Astrocyte (in vitro differentiated cells and primary cell): ENCODE data around the gene SCAI.

Experiments
- EZH2 ChIP-seq: IDR thresholded peaks from 2 replicates; pipeline ENCODE4 v1.6.1; 2012; ENCODE audit warnings: mild to moderate bottlenecking, low read length, inconsistent platforms; ENCODE audit not compliant: insufficient read depth
- TF ChIP-seq, protein P1 (sequence below): IDR thresholded peaks from 2 replicates; pipeline ENCODE4 v1.5.1; 2011; ENCODE audit warnings: low read depth, mild to moderate bottlenecking, inconsistent platforms, low read length, moderate library complexity; ENCODE audit not compliant: insufficient read depth

DNA sequence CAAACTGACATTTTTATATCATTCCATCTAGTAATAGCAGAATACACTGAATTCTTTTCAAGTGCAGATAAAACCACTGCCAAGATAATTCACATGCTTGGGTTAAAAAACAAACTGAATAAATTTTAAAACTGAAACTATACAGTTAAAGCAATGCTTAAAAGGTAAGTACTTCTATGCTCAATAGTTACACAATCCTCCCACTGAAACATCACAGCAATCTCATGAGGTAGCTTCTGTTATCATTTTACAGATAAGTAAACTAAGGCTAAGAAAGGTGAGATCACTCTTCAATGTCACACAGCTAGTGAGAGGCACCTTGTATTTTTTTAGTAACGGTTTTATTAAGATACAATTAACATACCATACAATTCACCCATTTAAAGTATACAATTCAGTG, 189.1 kb downstream of the SCAI start:
- TF ChIP-seq, protein P1, sequence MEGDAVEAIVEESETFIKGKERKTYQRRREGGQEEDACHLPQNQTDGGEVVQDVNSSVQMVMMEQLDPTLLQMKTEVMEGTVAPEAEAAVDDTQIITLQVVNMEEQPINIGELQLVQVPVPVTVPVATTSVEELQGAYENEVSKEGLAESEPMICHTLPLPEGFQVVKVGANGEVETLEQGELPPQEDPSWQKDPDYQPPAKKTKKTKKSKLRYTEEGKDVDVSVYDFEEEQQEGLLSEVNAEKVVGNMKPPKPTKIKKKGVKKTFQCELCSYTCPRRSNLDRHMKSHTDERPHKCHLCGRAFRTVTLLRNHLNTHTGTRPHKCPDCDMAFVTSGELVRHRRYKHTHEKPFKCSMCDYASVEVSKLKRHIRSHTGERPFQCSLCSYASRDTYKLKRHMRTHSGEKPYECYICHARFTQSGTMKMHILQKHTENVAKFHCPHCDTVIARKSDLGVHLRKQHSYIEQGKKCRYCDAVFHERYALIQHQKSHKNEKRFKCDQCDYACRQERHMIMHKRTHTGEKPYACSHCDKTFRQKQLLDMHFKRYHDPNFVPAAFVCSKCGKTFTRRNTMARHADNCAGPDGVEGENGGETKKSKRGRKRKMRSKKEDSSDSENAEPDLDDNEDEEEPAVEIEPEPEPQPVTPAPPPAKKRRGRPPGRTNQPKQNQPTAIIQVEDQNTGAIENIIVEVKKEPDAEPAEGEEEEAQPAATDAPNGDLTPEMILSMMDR, result no peak
- TF ChIP-seq EZH2, result no peak
